GM11168 (cell line): ENCODE results near the gene CACHD1.

Source experiments
- in situ Hi-C: fragments of 300-500 bp; cut with MboI; formaldehyde crosslinking; loops from one replicate; pipeline ENCODE4 v1.12.0; 2022; ENCODE audit warnings: low sequenced_read_pairs; ENCODE audit not compliant: unreplicated experiment

The CACHD1 gene

DNA sequence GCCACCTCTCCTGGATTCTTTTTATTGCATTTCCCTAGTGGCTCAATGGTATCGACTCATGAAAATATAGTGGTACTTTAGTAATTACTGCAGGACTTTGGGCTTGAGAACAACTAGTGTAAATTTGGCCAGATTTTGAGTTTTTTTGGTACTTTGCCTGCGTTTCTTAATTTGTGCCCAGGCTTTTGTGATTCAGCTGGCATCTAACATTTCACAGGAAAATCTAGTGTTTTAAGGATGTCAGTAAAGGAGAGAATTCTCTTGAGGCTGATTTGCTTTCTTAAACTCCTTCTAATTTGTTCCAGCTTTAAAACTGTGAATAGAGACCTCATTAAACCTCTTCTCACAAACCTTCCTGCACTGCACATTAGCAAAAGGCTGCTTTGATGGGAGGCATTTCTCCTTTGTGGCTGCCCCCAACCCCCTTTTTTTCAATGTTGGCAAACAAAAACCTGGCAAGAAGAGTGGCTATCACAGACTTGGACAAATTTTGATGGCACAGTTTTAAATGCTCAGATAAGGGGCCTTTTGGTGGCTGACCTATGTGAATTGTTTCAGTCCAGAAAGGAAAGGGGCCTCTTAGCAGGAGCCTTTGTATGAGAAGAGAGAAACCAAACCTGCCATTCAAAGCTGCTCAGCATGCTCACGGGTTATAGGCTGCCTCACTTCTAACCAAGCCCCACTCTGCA, 161.6 kb downstream of the CACHD1 start:
- in situ Hi-C loops = no loop called here

DNA sequence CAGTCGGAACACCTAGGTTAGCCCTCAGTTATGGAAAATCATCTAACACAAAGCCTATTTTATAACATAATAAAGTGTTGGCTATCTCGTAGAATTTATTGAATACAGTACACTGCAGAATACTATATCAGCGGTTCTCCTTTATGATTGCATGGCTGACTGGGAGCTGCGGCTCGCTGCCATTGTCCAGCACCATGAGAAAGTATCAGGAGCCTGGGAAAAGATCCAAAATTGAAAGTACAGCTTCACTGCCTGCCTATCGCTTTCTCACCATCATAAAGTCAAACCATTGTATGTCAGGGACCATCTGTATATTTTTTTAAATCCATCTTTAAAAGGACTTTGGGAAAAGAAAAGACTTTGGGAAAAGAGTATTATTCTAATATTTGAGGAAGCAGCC, 163.0 kb downstream of the CACHD1 start:
- in situ Hi-C loops = no loop called here

DNA sequence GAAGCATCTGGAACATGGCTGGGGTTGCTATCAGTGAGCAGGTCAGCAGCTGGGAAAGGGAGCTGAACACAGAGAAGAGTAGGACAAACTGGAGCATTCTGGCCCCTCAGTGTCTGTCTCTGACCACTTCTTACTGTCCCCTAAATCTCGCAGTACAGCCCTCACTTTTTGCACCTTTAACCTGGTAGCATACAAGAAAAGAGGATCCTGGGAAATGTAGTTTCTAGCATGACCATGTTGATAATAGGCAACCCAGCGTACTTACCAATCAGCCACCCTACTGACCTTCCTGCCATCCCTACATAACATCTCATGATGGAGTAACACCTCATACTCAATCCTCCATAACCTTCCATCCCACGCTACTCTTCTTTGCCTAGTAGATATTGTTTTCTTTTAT, 175.8 kb downstream of the CACHD1 start:
- in situ Hi-C loops = no loop called here

DNA sequence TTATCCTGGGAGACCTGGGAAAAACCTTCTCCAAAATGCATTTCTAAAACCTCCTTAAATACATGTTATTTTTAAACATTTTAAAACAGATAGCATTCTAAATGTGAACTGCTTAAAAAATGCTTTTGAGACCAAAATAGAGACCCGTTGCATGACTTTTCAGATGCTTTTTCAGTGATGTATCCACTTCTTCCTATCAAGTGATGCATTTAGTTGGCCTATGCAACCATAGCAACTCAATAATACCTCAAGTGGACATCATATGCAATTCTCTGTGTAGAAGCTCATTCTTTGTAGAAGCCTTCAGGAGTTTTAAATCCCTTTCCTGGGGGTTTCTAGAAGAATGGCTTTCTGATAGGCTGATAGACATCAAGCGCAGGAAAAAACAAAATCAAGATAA, 180.5 kb downstream of the CACHD1 start:
- in situ Hi-C loops = no loop called here

DNA sequence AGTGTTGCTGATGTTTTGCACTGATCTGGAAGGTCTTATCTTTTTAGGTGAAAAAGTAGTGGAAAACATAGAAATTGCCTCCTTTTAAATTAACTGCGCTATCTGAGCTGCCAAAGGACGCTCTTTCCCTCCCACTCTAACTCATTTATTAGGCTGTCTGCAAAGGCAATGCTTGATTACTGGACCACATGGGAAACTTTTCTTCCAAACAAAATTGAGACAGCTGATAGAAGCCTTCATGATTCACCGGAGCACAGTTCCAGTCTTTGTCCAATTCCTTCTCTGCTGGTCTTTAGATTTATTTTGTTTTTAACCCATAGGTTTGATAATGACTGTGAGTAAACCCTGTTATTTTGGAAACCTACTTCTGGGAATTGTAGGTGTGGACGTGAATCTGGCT, 181.9 kb downstream of the CACHD1 start:
- in situ Hi-C loops = no loop called here

DNA sequence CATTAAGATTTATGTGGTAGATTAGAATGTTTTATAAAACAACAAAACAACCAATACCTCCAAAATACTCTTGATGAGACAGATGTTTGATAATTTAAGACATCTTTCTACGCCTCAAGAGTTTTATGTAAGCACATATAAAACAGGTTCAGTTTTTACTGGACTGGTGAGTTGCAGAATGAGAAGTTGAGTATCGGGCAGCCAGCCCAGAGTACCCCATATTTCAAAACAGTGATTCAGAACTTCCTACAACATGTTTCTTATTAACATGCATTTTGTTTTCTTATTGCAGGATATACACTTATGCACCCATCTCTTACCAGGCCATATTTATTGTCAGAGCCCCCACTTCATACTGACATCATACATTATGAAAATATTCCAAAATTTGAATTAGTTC, 183.5 kb downstream of the CACHD1 start:
- in situ Hi-C loops = no loop called here

DNA sequence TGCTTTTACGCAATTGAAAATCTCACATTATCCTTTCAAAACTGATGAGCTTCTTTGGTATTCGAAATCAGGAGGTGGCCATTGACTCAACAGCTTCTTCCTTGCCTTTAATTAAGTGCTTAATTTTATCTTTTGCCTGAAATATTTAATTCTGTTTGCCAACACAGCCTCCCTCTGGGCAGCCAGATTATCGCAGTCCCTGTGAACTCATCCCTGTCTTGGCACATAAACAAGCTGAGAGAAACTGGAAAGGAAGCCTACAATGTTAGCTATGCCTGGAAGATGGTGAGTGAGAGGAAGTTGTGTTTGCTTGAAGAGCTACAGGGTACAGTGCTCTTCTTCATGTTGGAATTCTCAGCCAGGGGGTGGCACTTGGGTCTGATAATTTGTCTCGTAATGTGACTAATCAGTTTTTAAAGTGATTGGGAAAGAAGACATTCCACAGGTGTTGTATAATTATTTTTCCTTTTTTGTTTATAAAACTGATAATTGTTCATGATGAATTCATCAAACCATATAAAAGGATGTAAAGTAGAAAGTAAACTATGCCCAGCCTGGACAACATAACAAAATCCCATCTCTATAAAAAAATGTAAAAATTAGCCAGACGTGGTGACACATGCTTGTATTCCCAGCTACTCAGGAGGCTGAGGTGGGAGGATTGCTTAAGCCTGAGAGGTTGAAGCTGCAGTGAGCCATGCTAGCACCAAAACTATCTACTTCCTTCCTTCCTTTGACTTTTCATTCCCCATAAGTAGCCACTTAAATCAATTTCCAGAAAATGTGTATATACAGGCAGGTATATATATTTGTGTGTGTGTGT, 184.8 kb downstream of the CACHD1 start:
- in situ Hi-C loops = no loop called here

DNA sequence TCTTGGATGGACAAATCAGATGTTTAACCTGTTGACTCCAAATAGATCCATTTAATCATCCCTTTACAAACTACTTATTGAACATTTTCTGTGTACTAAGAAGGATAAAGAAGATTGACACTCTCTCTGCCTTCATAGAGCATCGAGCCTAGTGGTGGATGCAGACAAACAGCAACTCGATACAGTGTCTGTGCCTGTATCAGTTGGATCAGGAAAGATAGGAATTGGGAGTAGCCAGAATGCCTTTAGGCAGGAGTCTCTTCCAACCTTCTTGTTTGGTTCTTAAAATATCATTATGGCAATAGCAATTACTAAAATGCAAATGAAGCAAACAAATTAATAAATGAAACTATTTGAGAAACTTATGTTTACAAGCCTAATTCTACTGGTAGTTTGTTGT, 185.9 kb downstream of the CACHD1 start:
- in situ Hi-C loops = no loop called here

DNA sequence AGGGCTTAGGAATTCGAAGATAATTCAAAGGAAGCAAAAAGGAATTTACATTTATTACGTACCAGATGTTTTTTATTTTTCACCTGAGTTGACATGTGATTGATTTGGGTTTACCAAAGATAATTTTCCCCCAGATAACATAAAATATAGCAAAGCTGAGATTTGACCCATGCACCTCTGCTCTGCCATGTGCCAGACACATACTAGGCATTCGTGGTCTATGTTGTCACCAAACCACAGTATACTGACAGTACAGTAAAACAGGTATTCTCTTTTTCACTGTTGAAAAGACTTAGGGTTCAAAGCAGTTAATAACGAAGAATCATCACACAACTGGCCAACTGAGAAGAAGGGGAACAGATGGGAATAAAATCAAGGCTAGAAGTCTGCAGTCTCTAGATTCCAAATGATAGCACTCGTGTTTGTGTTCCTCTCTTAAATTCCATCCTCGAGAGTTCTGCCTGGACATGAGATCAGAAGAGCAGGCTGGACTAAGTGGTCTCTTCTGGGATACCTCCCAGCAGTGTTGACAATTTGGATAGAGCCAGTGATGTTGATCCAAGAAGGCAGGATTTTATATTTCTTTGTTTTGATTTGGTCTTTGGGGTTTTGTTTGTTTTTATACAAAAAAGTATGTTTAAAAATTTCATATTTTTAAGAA, 189.7 kb downstream of the CACHD1 start:
- in situ Hi-C loops = no loop called here

DNA sequence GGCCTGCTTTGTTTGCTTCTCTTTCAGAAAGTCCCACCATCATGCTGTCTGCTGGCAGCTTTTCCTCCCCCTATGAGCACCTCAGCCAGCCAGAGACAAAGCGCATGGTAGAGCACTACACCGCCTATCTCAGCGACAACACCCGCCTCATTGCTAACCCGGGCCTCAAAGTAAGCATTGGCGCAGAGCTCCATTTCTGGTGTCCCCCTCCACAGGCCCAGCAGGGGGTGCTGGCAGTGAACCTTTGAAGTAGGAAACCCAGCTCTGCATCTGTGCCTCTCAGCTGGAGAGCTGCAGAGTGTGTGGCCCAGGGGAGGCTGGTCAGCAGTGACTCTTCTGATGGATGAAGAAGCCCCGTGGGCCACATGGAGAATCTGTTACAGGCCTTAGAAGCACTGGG, 193.7 kb downstream of the CACHD1 start:
- in situ Hi-C loops = no loop called here

DNA sequence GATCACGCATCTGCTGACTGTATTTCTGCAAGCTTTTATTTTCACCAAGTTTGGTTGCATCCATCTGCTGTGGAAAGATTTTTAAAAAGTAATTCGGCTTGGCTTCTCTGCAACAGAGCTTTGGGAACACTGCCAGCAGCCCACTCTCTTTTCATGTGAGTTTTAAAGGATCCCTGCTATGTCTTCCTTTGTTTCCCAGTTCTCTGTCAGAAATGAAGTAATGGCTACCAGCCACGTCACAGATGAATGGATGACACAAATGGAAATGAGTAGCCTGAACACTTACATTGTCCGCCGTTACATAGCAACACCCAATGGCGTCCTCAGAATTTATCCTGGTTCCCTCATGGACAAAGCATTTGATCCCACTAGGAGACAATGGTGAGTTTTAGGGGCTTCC, 194.4 kb downstream of the CACHD1 start:
- in situ Hi-C loops = no loop called here

DNA sequence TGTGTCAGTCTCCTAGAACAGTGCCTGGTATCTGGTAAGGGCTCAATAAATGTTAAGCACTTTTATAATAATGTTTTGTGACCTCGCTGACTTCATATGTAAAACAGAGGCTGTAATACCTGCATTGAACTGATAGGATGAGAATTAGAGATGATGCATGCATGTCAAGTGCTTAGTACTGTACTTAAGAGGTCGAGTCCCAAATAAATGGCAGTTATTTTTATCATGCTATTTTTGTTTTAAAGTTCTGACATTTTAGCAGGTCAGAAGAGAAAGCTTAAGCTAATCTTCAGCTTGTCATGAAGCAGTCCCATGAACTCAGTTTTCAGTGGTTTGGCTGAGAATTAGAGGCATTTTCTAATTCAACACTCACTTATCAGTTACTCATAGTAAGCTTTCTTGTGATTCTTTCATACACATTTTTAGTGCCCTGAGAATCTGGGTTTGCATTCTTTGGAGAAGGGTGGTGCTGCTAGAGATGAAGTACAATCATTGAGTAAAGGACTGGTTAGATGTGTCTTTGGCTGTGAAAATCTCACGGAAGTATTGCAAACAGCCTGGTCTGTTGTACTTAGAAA, 199.3 kb downstream of the CACHD1 start:
- in situ Hi-C loops = no loop called here

DNA sequence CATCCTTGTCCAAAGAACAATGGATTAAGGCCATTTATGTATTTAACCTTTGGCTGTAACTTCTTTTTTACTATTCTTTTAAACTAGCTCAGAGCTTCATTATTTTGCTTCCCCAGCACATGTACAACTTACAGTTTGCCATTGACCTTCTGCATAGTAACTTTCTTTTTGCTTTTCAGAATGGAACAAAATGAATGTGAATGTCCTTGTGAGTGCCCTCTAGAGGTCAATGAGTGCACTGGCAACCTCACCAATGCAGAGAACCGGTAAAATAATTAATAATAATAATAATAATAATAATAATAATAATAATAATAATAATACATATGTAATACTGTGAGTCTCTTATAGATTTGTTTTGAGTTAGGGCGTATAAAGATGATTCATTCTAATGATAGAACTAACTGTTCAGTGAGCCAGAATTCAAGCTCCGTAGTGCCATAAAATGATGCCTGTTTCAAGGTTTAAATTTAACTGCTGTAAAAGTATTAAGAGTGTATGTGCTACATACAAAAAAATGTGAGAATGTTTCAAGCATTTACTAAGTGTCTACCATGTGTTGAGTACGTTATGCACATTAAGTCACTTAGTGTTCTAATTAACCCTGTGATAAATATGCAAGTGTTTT, 205.9 kb downstream of the CACHD1 start:
- in situ Hi-C loops = loop anchor here (10.0 to 25.0 kb wide), 2 partner anchors 136 to 411 kb away; no protein-coding TSS in a partner anchor

DNA sequence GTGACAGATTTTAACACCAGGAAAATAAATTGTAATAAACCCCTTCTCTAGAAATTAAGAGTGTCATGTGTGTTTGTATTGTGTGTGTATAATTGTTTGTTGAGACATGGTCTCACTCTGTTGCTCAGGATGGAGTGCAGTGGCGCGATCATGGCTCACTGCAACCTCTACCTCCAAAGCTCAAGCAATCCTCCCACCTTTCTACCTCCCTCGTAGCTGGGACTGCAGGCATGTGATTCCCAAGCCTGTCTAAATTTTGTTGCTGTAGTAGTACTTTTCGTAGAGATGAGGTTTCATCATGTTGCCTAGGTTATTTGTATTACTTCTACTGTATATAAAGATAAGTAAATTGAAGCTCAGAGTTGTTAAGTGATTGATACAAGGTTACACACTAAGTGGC, 206.5 kb downstream of the CACHD1 start:
- in situ Hi-C loops = loop anchor here (10.0 to 25.0 kb wide), 2 partner anchors 136 to 412 kb away; no protein-coding TSS in a partner anchor

DNA sequence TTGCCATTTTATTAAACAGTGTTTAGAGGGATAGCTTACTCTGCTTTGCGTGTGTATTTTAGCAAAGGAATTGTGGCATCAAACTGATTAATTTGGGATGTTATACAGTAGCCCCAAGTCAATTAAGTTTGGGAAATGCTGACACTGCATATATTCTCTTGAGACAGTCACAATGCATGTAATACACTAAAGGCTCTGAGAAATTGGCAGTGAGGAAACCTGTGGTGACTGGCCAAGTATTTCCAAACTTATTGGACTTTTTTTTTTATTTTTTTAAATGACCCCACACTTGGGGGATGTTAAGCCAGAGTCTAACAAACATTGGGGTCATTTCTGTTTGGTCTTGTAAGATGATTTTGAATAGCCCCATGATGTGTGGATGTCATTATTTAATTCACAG, 207.6 kb downstream of the CACHD1 start:
- in situ Hi-C loops = loop anchor here (10.0 to 25.0 kb wide), 2 partner anchors 135 to 413 kb away; no protein-coding TSS in a partner anchor

DNA sequence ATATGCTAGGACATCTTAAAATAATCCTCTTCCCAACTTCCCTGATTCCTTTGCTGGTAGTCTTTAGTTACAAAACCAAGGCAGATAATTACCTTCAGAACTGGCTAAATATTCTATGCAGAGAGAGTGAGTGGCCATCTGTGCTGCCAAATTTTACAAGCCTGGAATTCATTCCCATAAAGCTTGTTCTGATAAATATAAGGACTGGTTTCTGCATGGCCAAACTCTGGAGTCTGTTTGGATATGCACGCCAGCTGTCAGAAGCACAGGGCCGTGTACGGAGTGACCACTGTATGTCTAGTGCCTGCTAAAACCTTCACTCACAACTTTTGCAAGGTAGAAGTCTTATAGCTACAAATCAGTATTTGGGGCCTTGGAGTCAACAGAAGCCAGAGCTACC, 208.4 kb downstream of the CACHD1 start:
- in situ Hi-C loops = loop anchor here (10.0 to 25.0 kb wide), 2 partner anchors 134 to 414 kb away; no protein-coding TSS in a partner anchor

DNA sequence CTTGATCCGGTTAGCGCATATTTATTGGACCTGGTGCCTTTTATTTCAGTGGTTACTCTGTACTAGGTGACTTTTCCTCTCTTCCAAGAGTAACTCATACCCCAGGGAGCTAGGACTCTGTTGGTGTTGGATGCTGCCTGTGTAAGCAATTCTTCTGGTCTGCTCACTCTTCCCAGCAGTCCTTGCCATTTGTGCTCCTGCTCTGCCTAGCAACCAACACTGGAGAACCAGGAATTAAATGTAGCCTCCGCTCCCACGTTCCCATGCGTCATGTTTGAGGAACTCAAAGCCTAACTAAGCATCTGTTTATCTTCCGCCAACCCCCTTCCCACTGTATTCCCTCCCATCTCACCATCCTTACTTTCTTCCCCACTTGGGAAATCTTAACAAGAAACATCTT, 209.2 kb downstream of the CACHD1 start:
- in situ Hi-C loops = loop anchor here (10.0 to 25.0 kb wide), 2 partner anchors 133 to 414 kb away; no protein-coding TSS in a partner anchor

DNA sequence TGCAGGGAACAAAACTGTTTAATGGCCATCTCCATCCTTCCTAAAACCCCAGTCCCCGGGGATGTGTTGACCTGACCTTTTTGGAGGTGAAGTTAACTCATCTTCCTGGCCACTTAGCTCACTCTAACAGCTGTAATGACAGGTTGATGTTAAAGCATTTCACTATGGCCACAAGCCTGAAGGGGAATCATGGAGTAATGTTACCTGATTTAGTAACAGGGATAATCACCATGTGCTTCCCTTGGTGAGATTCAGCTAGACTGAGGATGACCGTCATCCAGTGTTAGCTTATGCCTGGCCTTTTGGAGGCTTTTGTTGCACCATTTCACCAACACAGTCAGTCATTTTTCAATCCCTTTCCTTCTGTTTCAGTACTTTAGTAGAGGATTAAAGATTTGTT, 210.7 kb downstream of the CACHD1 start:
- in situ Hi-C loops = loop anchor here (25.0 kb wide), 1 partner anchor 132 kb away; no protein-coding TSS in a partner anchor

DNA sequence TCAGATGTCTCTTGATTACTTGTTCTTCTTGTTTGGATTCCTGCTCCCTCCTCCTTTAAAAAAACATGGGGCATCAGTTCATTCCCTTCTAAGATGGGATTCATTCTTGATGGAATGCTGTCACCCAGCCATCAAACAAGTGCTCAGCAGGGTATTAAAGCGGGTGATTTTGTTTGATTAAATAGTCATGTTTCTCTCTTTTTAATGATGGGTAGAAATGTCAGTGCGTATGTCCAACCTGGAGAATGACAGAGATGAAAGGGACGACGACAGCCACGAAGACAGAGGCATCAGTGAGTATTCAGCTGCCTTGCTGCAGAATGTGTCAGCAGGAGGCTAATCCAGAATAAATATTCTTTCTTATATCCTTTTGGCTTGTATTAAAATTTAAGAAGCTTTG, 211.1 kb downstream of the CACHD1 start:
- in situ Hi-C loops = loop anchor here (25.0 kb wide), 1 partner anchor 131 kb away; no protein-coding TSS in a partner anchor

DNA sequence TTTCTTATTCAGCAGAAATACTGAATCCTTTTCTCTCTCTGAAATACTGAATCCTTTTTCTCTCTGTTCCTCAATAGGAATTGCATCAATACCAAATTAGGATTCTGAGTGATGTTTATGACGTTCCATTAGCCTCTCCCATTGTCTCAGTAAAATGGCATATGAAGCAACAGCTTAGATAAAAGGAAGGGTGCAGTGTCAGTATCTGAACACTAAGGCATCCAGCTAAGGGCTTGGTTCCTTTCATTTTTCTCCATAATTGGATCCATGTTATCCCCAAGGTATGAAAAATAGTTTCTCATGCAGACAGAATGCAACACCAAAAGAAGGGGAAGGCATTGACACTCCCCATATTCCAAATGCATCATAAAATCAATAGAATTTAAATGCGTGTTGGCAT, 213.5 kb downstream of the CACHD1 start:
- in situ Hi-C loops = loop anchor here (25.0 kb wide), 1 partner anchor 129 kb away; no protein-coding TSS in a partner anchor
